ENCODE results near the gene NBPF6.
A peak's percentile ranks its signal among the peaks of the same experiment; 100 is the strongest.
"Not testable (repeated sequence)": the region's sequence is repeated elsewhere in the genome, so short reads cannot be mapped to it uniquely, and the experiment has no call there.

NBPF6 gene

DNA sequence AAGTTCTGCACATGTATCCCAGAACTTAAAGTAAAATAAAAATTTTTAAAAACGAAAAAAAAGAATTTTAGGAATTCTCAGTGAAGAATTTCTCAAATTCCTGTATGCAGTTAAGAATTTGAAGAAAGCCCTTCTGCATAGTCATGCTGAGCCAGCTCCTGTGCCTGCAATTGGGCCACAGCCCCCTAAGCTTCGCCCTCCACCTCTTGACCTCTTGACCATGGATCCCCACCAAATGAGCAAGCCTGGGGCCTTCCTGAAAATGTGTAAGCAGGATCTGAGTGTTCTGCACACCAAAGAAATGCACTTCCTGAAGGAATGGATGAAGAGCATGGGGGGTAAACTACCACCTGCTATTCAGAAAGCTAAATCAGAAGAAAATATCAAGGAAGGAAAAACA, 52.0 kb downstream of the NBPF6 start:
- no peak for DNase-seq

DNA sequence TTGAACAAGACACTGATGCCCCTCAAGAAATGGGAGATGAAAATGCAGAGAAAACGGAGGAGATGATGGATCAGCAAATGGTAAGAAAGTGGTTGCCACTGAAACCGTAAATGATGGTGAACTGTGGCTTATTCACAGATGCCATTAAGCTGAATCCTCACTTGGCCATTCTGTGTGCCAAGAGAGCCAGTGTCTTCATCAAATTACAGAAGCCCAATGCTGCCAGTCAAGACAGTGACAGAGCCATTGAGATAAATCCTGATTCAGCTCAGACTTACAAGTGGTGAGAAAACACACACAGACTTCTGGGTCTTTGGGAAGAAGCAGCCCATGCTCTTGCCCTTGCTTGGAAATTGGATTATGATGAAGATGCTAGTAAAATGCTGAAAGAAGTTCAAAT, 52.5 kb downstream of the NBPF6 start:
- no peak for DNase-seq

- DNase-seq = no peak
These were observed 53.1 kb downstream of the NBPF6 start for GRCh38 chr1:108503062-108503733.

GRCh38 chr1:108504447-108504846, 54.3 kb downstream of the NBPF6 start:
- no peak for DNase-seq

GRCh38 chr1:108505763-108506070, 55.6 kb downstream of the NBPF6 start:
- no peak for DNase-seq

DNA sequence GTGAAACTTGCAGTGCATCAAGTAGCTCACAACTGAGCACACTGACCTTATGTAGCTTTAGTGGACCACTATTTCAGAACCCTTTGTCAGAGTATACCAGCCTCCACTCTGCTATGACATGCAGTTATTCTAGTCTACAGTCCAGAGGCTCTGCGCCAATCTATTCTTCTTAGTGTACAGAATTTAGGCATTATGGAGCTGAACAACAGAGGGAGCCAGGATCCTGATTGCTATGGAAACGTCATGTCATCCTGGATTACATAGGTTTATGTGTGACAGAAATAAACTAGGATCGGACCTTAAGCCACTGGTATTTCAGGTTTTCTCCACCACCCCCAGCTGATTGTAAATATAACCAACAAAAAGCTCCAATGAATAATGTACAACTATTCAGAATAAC, 61.6 kb downstream of the NBPF6 start:
- peak in 2 of 3 experiments; percentile 3 to 29 for DNase-seq

- DNase-seq = peak in 2 of 3 experiments; percentile 32 to 68
These were observed 62.3 kb downstream of the NBPF6 start for GRCh38 chr1:108512239-108513043.

DNA sequence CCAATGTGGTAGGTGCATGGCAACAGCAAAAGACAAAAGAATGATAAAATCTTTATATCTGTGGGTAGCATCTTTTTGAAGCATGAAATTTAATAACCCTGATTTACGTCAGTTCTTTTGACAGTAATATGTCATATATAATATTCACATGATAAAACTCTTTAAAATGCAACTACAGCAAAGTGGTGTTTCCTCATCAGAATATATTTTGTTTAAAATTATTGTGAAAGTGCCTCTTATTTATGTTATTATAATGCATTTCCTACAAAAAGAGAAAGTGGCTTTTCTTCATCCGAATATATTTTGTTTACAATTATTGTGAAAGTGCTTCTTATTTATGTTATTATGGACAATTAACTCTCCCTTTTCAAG, 62.9 kb downstream of the NBPF6 start:
- no peak for DNase-seq

DNA sequence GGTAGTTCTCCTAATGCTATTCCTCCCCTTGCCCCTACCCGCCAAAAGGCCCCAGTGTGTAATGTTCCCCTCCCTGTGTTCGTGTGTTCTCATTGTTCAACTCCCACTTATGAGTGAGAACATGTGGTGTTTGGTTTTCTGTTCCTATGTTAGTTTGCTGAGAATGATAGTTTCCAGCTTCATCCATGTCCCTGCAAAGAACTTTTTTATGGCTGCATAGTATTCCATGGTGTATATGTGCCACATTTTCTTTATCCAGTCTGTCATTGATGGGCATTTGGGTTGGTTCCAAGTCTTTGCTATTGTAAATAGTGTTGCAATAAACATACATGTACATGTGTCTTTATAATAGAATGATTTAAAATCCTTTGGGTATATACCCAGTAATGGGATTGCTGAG, 63.8 kb downstream of the NBPF6 start:
- DNase-seq = not testable (repeated sequence)

DNA sequence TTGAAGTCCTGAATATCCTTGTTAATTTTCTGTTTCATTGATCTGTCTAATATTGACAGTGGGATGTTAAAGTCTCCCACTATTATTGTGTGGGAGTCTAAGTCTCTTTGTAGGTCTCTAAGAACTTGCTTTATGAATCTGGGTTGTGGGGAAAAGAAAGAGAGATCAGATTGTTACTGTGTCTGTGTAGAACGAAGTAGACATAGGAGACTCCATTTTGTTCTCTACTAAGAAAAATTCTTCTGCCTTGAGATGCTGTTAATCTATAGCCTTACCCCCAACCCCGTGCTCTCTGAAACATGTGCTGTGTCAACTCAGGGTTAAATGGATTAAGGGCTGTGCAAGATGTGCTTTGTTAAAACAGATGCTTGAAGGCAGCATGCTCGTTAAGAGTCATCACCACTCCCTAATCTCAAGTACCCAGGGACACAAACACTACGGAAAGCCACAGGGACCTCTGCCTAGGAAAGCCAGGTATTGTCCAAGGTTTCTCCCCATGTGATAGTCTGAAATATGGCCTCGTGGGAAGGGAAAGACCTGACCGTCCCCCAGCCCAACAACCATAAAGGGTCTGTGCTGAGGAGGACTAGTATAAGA, 67.3 kb downstream of the NBPF6 start:
- DNase-seq = peak in 1 of 3 experiments; percentile 19
